T follicular helper cell (primary cell): ENCODE results near the gene SMOC1.
"Not testable (repeated sequence)": the region's sequence is repeated elsewhere in the genome, so short reads cannot be mapped to it uniquely, and the experiment has no call there.

Experiments used
- DNase-seq: peaks from one replicate; pipeline ENCODE4 v3.0.0-alpha.2; 2020; ENCODE audit warnings: low read depth

SMOC1 gene

DNA sequence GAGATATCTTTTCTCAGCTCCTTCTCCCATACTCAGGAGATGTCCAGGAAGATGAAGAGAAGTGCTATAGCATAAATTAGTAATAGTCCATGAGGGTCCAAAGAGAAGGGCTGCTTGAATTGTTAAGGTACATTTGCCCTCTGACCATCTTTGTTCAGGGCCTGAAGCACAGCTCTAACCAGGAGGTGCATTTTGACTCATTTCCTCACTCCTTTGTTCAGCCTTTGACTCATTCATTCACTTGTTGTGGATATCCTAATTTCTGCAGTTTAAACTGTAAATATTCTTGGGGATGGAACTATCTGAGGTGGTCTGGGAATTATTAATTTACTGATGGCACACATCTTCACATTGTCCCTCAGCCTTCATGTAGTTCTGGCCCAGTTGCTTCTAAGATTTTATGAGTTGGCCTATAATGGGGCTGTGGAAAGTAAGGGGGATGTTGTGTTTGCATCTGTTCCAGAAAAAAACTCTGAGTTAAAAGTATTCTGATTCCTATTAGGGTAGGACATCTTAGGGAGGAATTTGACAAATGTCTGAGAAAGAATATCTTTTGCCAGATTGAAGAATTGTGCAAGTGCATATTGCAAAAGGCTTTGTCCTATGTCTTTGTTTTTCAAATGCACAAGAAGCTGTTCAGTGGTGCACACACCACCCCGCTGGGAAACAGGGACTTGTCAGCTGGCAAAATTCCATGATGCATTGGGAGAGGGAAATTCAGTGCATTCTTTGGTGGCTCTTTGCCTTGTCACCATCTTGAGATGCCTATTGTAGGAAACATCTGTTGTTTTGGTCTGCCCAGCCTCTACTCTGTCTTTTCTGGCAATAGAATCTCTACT, 22.1 kb downstream of the SMOC1 start:
- no peak for DNase-seq

DNA sequence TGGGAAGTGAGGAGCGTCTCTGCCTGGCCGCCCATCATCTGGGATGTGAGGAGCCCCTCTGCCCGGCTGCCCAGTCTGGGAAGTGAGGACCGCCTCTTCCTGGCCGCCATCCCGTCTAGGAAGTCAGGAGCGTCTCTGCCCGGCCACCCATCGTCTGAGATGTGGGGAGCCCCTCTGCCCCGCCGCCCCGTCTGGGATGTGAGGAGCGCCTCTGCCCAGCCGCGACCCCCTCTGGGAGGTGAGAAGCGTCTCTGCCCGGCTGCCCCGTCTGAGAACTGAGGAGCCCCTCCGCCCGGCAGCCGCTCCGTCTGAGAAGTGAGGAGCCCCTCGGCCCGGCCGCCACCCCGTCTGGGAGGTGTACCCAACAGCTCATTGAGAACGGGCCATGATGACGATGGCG, 23.8 kb downstream of the SMOC1 start:
- not testable (repeated sequence) for DNase-seq

DNA sequence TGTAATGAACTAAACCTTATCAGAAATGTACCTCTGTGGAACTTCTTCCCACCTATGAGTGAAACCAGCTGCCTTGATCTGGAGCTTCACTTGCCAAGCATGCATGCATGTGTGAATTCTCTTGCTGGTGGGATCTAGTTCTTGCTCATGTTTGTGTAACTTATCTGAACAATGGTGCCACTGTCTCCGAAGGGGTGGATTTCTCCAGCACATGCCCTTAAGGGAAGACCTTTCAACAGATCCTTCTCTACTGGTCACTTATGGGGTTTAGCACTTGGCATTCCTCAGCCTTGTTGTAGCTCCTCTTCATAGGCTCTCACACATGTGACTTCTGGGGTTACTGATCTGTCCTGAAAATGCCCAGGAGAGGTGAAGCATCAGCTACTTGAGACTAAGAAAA, 25.0 kb downstream of the SMOC1 start:
- no peak for DNase-seq

DNA sequence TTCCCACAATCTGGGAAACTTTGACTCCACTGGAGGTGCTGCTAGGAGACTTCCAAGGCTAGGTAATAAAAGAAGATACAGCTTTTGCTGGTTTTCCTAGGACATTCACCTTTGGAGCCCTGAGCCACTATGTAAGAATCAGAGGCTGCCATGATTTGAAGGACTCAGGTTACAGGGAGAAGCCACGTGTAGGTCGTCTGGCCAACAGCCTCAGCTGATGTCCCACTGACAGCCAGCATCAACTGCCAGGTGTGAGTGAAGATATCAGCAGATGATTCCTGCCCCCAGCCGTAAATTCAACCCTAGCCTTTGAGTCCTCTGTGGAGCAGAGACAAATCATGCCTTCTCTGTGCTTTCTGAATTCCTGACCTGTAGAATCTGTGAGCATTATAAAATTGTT, 27.0 kb downstream of the SMOC1 start:
- no peak for DNase-seq

DNA sequence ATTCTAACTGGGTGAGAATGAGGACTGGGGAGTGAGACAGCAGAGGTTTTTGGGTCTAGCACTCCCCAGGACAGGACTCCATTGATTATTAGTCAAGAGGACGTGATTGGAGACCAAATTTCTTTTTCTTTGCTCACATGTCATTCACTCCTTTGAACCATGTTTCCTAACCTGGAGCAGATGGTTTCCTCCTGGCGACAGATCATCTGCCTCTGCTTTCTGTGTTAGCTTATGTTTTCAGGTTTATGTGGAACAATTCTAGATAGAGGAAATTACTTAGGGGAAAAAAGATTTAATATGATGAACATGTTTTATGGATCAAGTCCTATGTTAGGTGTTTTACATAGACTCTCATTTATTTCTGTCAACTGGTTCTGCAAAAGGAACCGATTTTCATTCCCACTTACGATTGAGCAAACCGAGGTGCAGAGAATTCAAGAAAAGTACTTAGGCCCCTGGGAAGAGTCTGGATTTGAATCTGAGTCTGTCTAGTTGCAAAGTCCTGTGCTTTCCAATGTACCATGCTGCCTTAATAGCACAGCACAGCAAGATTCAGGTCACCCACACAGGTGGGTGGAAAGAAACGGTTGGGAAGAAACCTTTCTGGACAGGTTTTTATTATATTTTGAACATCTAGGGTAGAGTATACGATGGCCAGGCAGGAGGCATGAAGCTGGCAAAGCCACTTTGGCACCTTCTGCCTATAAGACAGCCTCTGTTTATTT, 30.8 kb downstream of the SMOC1 start:
- DNase-seq = no peak

DNA sequence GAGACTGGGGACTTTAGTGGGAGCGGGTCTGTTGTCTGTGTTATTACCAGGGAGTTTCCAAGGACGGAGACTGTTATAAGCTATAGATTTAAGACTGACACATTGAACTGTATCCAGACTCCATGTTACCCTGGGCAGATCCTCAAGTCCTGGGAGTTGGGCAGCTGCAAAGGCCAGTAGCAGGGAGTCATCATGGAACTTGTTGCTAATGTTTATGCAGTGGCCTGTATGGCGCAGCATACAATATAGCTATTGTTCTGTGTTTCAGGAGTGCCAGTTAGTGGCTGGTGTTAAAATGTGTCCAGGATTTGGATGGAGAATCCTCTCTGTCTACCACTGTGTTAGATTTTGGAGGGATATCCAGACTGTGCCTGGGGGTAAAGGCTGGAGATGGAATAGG, 31.7 kb downstream of the SMOC1 start:
- DNase-seq = no peak

DNA sequence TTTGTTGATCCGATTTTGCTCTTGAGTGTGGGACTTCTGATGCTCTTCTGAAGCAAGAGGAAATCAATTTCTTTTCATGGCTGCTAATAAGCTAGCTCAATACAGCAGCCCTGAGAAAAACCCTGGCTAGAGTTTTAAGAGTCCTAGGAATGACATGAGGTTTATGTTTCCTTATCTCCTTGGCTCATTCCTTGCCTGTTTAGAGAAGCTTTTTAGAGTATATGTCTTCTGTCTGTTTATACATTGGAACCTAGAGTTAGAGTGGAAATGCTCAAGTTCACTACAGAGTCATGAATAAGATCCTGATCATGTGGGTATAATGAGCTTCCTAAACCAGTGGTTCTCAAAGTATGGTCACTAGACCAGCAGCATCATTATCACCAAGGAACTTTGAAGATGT, 34.5 kb downstream of the SMOC1 start:
- DNase-seq = no peak

DNA sequence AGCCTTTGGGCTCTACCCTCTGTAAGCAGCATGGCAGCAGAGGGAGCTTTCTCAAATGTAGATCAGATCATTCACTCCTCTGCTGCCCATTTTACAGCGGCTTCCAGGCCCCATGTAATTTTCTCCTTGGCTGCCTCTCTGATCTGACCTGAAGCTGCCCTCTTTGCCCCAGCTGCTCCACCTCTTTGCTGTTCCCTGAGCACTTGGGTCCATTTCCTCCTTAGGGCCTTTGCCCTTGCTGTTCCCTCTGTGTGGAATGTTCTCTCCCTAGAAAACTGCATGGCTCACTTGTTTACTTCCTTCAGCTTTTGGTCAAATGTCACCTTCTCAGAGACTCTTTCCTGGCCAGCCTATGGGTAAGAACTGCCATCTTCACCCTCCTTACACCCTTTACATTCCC, 37.2 kb downstream of the SMOC1 start:
- DNase-seq = no peak

DNA sequence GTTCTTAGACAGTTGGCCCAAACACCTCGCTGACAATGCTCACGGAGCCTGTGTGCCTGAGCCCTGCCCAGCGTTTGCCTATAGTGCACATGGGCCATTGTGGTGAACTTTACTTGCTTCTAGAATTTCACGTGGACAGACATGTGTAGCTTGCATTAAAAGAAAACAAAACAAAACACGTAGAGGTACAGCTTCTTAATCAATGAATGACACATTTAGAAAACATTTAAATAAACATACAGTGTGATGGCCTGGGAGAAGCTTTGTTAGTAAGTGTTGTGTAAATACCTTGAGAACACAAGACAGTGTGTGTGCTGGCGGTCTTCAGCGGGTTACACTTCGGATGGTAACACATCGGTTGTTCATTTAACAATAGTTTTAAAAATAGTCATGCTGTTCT, 38.1 kb downstream of the SMOC1 start:
- DNase-seq = no peak

DNA sequence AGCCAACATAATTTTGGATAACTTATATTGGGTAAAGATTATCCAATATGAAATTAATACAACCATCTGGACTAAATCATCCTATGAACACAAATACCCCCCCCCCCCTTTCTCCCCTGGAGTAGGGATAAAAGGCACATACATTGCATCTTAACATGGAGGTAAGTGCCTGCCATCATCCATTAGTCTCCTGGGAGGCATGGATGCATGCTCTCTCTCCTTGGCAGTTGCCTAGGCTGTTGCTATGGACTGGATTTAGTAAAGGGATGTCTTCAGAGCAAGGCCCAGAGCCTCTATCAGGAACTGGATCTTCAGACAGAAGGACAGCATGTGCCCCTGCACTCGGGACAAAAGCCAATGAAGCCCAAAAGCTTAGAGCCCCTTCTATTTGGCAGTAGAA, 40.6 kb downstream of the SMOC1 start:
- DNase-seq = no peak

DNA sequence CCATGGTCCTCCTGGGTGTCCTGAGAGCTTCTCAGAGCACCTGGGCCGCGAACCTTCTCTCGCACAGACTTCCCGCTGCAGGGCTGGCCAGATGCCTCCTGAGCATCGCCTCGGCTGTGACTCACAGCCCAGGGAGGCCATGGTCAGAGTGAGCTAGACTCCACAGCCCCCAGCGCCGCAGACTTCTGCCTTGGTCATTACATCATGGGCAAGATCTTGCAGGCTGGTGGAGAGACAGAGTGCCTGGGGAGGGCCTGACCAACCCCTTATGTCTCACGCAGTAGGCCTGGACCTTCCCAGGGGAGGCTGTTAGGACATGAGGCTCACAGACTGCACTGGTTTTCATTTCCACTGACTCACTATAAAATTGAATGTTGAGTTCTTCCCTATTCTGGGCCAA, 41.8 kb downstream of the SMOC1 start:
- no peak for DNase-seq

DNA sequence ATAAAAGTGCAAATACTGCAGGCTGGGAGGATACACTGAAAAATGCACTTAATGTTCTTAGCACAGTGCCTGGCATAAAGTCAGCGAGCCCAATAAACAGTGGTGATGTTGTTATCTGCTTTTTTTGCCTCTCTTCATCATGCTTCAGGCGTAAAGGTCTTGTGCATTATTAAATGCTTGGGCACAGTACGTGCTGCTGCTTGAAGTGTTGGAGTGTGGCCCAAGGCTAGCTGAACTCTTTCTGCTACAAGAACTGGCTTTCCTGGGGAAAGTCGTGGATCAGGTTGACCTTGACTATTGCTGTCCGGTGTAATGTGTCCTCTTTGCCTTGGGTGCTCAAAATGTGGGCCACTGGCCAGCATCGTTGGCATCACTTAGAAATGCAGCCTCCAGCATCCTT, 43.0 kb downstream of the SMOC1 start:
- DNase-seq = no peak

DNA sequence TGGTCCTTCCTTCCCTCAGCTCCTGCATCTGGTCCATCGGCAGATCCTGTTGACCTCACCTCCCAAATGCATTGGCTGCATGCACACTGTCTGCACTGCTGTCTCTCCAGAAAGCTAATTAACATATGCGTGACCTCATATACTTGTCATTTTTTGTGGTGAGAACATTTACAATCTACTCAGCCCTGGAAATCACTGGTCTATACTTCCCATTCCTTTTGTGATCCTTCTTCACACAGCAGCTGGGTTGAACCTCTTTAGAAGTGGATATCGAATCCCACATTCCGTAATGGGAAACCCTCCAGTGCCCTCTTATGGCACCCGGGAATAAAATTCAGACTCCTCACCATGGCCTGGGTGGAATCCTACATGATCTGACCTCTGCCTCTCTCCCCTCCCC, 45.0 kb downstream of the SMOC1 start:
- no peak for DNase-seq

DNA sequence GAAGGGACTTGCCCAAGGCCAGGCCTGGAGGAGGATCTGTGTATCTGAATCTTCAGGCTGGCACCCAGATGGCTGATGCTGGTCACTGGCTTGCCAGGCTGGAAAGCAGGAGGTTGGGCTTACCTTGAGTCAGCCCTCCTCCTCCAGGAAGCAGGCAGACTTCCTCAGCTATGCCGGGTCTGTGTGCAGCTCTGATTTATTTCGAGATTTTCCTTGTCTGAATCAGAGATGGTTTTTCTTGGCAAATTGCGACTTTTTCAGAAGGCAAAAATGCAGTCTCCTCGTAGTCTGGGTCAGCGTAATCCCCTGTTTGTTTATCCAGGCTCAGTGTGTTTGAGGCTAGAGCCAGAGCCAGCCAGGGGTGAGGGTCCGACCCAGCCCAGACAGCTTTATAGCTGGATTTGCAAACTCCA, 48.9 kb downstream of the SMOC1 start:
- DNase-seq = no peak

DNA sequence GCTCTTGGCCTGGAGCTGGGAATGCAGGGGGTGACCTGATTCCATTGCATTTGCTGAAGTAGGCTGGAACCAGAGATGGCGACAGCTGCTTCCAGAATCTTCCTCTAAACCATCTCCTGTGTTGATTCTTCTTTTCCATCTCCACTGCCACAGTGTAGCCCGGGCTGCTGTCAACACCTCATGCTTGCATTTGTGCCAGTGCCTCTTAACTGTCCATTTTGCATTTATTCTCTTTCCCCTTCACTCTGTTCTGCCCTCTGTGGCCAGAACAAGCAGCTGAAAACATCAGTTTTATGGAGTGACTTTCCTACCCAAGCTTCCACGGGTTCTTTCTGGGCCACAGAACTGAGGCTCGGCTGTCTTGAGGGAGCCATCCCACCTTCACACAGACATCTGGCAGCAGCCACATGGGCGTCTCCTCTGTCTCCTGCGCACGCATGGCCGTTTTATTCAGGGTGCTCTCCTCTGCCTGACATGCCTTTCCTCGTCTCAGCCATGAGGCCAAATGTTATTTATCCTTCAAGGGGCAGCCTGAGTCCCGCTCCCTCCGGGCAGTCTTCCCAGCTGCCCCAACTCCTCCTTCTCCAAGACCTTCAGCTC, 51.7 kb downstream of the SMOC1 start:
- DNase-seq = no peak

DNA sequence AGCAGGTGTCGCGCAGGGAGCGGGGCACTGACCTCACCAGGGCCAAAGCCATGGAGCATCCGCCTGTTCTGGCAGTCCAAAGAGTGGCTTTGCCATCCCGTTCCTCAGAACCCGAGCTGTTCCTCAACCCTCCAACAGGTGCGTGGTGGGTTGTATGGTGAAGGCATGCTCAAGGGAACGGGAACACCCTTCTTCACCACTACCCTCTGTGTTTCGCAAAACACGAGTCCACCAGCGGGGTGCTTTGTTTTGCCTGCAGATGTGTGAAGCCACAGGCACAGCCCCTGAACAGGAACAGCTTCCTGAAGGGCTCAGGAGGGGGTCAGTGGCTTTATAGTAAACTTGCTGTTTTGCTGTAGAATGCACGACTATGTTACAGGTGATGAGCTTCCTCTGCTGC, 52.7 kb downstream of the SMOC1 start:
- DNase-seq = no peak

DNA sequence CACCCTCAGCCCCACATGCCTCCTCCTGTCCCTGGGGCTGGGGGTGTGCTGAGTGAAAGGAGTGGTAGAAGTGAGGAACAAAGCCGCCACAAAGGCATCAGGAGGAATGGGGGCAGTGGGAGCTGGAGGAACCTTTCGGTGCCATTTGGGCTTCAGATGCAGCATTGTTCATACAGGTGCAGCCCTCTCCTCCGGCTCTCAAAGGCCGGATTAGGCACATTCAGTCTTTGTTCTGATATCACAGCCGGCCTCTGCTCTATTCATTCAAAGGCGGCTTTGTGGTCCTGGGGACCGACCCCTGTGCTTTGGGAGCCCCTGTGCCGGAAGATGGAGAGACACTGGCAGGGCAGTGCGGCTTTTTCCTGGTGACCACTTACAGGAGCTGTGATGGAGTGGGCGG, 53.2 kb downstream of the SMOC1 start:
- DNase-seq = no peak

DNA sequence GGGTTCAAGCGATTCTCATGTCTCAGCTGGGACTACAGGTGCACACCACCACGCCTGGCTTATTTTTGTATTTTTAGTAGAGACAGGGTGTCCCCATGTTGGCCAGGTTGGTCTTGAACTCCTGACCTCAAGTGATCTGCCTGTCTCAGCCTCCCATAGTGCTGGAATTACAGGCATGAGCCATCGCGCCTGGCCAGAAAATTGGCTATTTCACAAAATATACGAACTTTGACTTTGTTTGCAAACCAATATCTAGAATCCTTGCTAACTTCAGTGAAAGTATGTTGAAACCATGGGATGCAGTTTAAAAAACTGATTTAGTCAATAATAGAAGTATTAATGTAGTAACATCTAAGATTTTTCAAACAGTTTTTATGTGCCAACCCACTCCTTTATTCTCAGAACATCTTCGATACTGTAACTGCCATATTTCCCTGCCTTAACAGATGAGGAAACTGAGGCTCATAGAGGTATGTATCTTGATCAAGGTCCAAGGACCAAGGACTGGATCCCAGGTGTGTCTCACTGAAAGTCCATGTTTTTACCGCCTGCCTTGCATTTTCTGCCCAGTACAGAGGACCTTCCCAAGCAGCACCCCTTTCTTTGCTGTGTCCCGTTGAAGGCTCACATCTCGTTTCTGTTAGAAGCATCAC, 54.5 kb downstream of the SMOC1 start:
- DNase-seq = no peak

DNA sequence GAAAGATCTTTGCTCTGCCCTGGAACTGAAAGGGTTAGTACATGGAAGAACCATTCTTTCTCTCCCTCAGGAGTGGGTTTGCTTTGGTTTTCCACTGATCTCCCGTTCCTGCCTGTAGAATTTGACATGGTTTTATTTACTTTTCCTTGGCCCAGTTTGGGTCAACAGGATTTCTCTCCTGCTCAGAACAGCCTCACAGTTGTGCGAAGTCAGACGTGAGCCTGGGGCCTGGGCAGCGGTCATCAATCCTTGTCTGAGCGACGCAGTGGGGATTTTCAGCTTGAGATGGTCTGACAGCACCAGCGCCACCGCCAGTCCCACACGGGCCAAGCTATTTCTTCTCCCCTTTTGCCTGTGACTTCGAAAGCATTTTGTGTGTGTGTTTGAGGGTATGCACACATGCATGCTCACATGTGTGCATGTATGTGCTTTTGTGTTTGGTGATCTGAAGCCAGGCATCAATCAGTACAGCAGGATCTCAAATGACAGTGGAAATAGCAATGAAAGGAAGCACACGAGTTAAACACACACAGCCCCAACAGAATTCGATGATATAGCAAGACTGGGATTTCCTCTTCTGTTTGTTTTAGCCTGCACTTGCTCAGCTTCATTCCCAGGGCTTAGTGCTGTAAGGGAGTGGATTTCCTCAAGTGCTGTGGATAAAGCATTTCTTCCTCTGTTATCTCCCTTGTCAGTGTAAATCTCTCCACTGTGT, 58.3 kb downstream of the SMOC1 start:
- no peak for DNase-seq

DNA sequence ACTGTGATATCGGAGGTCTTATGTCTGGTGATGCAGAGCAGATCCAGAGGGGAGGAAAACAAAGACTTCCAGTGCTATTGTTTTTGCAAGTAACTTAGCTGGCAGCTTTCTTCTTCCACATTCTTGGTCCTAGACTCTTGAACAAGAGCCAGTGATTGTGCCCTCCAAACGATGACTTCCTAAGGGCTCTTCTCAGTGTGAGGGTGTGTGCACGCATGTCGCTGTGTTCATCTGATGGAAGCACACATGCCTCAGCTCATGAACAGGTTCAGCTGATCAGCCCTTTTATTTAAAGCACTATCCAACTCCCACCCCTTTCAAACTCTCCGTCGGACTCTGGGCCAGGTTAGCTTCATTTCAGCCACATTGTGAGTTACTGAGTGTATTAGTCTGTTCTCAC, 59.5 kb downstream of the SMOC1 start:
- no peak for DNase-seq

DNA sequence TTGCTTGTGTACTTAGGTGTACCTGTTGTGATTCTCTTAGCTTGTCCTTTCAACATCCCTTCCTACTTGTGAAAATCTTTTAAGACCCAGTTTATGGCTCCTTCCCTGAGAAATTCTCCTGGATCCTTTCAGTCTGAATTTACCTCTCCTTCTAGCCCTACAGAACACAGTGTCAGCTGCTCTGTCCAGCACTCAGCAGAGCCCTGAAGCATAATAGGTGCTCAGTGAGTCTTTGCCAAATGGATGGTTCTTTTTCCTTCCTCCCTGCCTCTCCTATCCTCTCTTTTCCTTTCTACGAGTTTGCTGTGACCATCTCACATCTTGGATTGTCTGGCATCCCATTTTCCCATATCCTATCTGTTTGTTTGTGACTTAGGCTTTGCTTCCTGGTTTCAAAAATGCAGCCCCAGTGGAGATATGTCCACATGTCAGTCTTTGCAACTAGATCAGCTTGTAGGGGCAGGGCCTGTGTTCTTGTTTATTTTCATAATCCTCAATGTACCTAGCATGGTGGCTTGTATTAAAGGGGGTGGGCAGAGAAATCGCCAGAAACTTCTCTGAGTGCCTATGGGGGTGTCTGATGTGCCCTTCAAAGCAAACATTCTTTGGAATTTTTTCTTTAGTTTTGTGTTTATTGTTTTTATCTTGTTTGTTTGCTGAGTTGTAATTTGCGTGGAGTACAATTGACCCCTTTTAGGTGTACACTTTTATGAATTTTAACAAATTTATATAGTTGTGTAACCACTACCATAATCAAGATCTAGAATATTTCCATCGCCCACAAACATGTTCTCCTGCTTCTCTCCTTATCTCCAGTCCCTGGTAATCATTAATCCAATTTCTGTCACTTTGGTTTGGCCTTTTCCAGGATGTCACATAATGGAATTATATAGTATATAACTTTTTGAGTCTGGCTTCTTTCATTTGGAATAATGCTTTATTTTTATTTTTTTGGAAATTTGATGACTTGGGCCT, 62.8 kb downstream of the SMOC1 start:
- no peak for DNase-seq
